ENCODE results near the gene NAALADL2.

Gene NAALADL2

GRCh38 chr3:174945951-174946350, 86.8 kb downstream of the NAALADL2 start:
- Histone ChIP-seq H3F3A (ENCODE audit: insufficient read depth, low read length) (no peaks in the 10 kb centered on the region), H3K27me3 (ENCODE audit: insufficient read depth, low read length) (no peaks in the 10 kb centered on the region), H3K9ac (ENCODE audit: low read length) (no peak overlapping the region), H3K4me2 (ENCODE audit: low read length) (no peak overlapping the region), H4K20me1 (ENCODE audit: insufficient read depth, low read length) (no peaks in the 10 kb centered on the region), H3K4me3 (ENCODE audit: low read depth, low read length, poor library complexity, severe bottlenecking) (no peak overlapping the region), H3K79me2 (ENCODE audit: insufficient read depth, low read length) (no peaks in the 10 kb centered on the region), H3K9me2 (ENCODE audit: low read depth, low read length) (no peaks in the 10 kb centered on the region), H3K27ac (ENCODE audit: low read depth, low read length, poor library complexity, severe bottlenecking) (no peak overlapping the region), H3K36me3 (ENCODE audit: insufficient read depth, low read length) (no peaks in the 10 kb centered on the region), H3K9me3 (ENCODE audit: low read length) (no peaks in the 10 kb centered on the region), H3K4me1 (ENCODE audit: insufficient read depth, low read length, severe bottlenecking) (no peaks in the 10 kb centered on the region), H2AFZ (ENCODE audit: low read length) (no peak overlapping the region)
- TF ChIP-seq CTCF (IDR thresholded peaks at IDR 0.05; ENCODE audit: low read length): no peak
- TF ChIP-seq EZH2 (IDR thresholded peaks at IDR 0.05; ENCODE audit: borderline replicate concordance, low read length): no peak

- Histone ChIP-seq H2AFZ (ENCODE audit: low read length) (no peak overlapping the region), H3K27me3 (ENCODE audit: insufficient read depth, low read length) (no peaks in the 10 kb centered on the region), H3K9ac (ENCODE audit: low read length) (no peak overlapping the region), H3K9me2 (ENCODE audit: low read depth, low read length) (no peaks in the 10 kb centered on the region), H3K9me3 (ENCODE audit: low read length) (no peaks in the 10 kb centered on the region), H3F3A (ENCODE audit: insufficient read depth, low read length) (no peaks in the 10 kb centered on the region), H3K36me3 (ENCODE audit: insufficient read depth, low read length) (no peaks in the 10 kb centered on the region), H4K20me1 (ENCODE audit: insufficient read depth, low read length) (no peaks in the 10 kb centered on the region), H3K79me2 (ENCODE audit: insufficient read depth, low read length) (no peaks in the 10 kb centered on the region), H3K4me1 (ENCODE audit: insufficient read depth, low read length, severe bottlenecking) (no peaks in the 10 kb centered on the region), H3K27ac (ENCODE audit: low read depth, low read length, poor library complexity, severe bottlenecking) (no peak overlapping the region), H3K4me3 (ENCODE audit: low read depth, low read length, poor library complexity, severe bottlenecking) (no peak overlapping the region), H3K4me2 (ENCODE audit: low read length) (no peak overlapping the region)
- TF ChIP-seq EZH2 (IDR thresholded peaks at IDR 0.05; ENCODE audit: borderline replicate concordance, low read length): no peak
- no peak for TF ChIP-seq CTCF (IDR thresholded peaks at IDR 0.05; ENCODE audit: low read length)
Observed at GRCh38 chr3:174949523-174949922, 90.4 kb downstream of the NAALADL2 start.

- H3K4me2 ChIP-seq (ENCODE audit: low read length): no peak overlapping the region
- H3K4me1 ChIP-seq (ENCODE audit: insufficient read depth, low read length, severe bottlenecking): no peaks in the 10 kb centered on the region
- no peak overlapping the region for H3K9ac ChIP-seq (ENCODE audit: low read length)
- no peaks in the 10 kb centered on the region for H3K9me2 ChIP-seq (ENCODE audit: low read depth, low read length)
- no peaks in the 10 kb centered on the region for H3K9me3 ChIP-seq (ENCODE audit: low read length)
- no peak overlapping the region for H3K27ac ChIP-seq (ENCODE audit: low read depth, low read length, poor library complexity, severe bottlenecking)
- H3F3A ChIP-seq (ENCODE audit: insufficient read depth, low read length): no peaks in the 10 kb centered on the region
- H3K4me3 ChIP-seq (ENCODE audit: low read depth, low read length, poor library complexity, severe bottlenecking): no peak overlapping the region
- H3K27me3 ChIP-seq (ENCODE audit: insufficient read depth, low read length): no peaks in the 10 kb centered on the region
- no peaks in the 10 kb centered on the region for H3K36me3 ChIP-seq (ENCODE audit: insufficient read depth, low read length)
- no peak for TF ChIP-seq EZH2 (IDR thresholded peaks at IDR 0.05; ENCODE audit: borderline replicate concordance, low read length)
- TF ChIP-seq CTCF (IDR thresholded peaks at IDR 0.05; ENCODE audit: low read length): no peak
- no peaks in the 10 kb centered on the region for H4K20me1 ChIP-seq (ENCODE audit: insufficient read depth, low read length)
- H3K79me2 ChIP-seq (ENCODE audit: insufficient read depth, low read length): no peaks in the 10 kb centered on the region
- H2AFZ ChIP-seq (ENCODE audit: low read length): no peak overlapping the region
Observed at GRCh38 chr3:174951034-174951433, 91.9 kb downstream of the NAALADL2 start.

All from OCI-LY1 (cell line).